GM18526 (cell line): ENCODE data around the gene WNK4.

Source experiments
- POLR2A ChIP-seq: IDR thresholded peaks from 3 replicates; pipeline ENCODE4 v1.6.1; 2011; ENCODE audit not compliant: insufficient read length; ENCODE audit errors: extremely low read depth

The WNK4 gene

GRCh38 chr17:42783062-42783790, 2.8 kb downstream of the WNK4 start:
- TF ChIP-seq POLR2A, result no peak

- no peak for TF ChIP-seq POLR2A
Measured at GRCh38 chr17:42783791-42784138, 3.4 kb downstream of the WNK4 start.

- TF ChIP-seq POLR2A, result no peak
Measured at GRCh38 chr17:42784409-42784808, 4.0 kb downstream of the WNK4 start.

GRCh38 chr17:42784811-42785592, 4.6 kb downstream of the WNK4 start:
- no peak for TF ChIP-seq POLR2A

GRCh38 chr17:42787266-42787665, 6.9 kb downstream of the WNK4 start:
- no peak for TF ChIP-seq POLR2A

GRCh38 chr17:42791948-42792347, 11.5 kb downstream of the WNK4 start:
- TF ChIP-seq POLR2A, result no peak

GRCh38 chr17:42792545-42792944, 12.1 kb downstream of the WNK4 start:
- no peak for TF ChIP-seq POLR2A

GRCh38 chr17:42795061-42795460, 14.7 kb downstream of the WNK4 start:
- TF ChIP-seq POLR2A, result no peak

- TF ChIP-seq POLR2A, result no peak
Measured at GRCh38 chr17:42795465-42795864, 15.1 kb downstream of the WNK4 start.

- no peak for TF ChIP-seq POLR2A
Measured at GRCh38 chr17:42796066-42796758, 15.8 kb downstream of the WNK4 start.

GRCh38 chr17:42797067-42798007, 16.9 kb downstream of the WNK4 start:
- no peak for TF ChIP-seq POLR2A

GRCh38 chr17:42798011-42798382, 17.6 kb downstream of the WNK4 start:
- no peak for TF ChIP-seq POLR2A

- TF ChIP-seq POLR2A, result peak; percentile 61
Measured at GRCh38 chr17:42798383-42799380, 18.3 kb downstream of the WNK4 start, which contains the start of the genes CNTD1 and COA3. TSS of gene CNTD1 (plus strand) at chr17:42798861. CDS start at chr17:42799068, 207 bp downstream. TSS of gene COA3 (minus strand) at chr17:42798704. CDS start at chr17:42798681, 23 bp downstream.
